HepG2 (cell line): ENCODE data around the gene KCNH6. TPM values are rescaled to one million over a fixed set of nuclear protein-coding genes. Genes with fewer than 3 reads are reported as not detected.

Experiments used
- ATAC-seq: fragments of 200-7000 bp; cut with Tn5 transposase; 3 replicates; pipeline ENCODE4 v1.9.1; 2020; ENCODE audit warnings: mild to moderate bottlenecking, moderate library complexity
- BruUV-seq: library from RNA; stranded (reverse); fragments of 400-500 nt; replicated peaks from 2 replicates; lab custom pipeline; 2021; lab: Mats Ljungman, UMichigan
- CTCF ChIA-PET: fragments of 300-600 bp; formaldehyde crosslinking; extraction: SDS; loops from one replicate; lab custom pipeline; 2021; ENCODE audit warnings: low total read pairs, inconsistent platforms, low intra/inter-chr PET ratio; lab: Yijun Ruan, JAX
- POLR2A ChIA-PET: fragments of 350-600 bp; sonication (Branson Sonifier 250); formaldehyde crosslinking; loops from one replicate; lab custom pipeline; 2020; ENCODE audit warnings: antibody characterized with exemption, inconsistent platforms; lab: Yijun Ruan, JAX
- DNase-seq: peaks from one replicate; pipeline ENCODE4 v3.0.0-alpha.2; 2015; ENCODE audit warnings: low spot score
- FAIRE-seq: peaks from 3 replicates; lab custom pipeline; 2011; peaks lifted over from hg19 to GRCh38; lab: Jason Lieb, UNC
- H2AFZ ChIP-seq: one replicate; pipeline ENCODE4 v1.6.1; 2011; ENCODE audit warnings: low read length, inconsistent platforms
- H3K27ac ChIP-seq: fragments of 300-600 bp; 3 replicates; pipeline ENCODE4 v1.8.0; 2011; ENCODE audit warnings: mixed run types, mild to moderate bottlenecking, mixed read lengths, low read length, inconsistent platforms; ENCODE audit not compliant: insufficient read depth; ENCODE audit errors: extremely low read length
- H3K27me3 ChIP-seq, 2 experiments: fragments of 200-600 bp in 1 of 2; 2 replicates in 1 of 2; 3 replicates in 1 of 2; pipeline versions ENCODE4 v1.6.0 to v1.8.0; 2011; ENCODE audit warnings: low read length in 2 of 2, mild to moderate bottlenecking in 2 of 2, moderate library complexity in 2 of 2, inconsistent platforms in 1 of 2; ENCODE audit not compliant: insufficient read depth in 2 of 2, control insufficient read depth in 1 of 2
- H3K36me3 ChIP-seq, 2 experiments: fragments of 200-600 bp in 1 of 2; replicated peaks in 1 of 2; 2 replicates in 1 of 2; 3 replicates in 1 of 2; pipeline versions ENCODE4 v1.5.1 to v1.8.0; 2011; ENCODE audit warnings: low read length in 2 of 2, inconsistent platforms in 1 of 2; ENCODE audit not compliant: insufficient read depth in 2 of 2, control insufficient read depth in 1 of 2
- H3K4me1 ChIP-seq: 2 replicates; pipeline ENCODE4 v1.5.1; 2012; ENCODE audit warnings: low read length, inconsistent platforms; ENCODE audit not compliant: insufficient read depth
- H3K4me2 ChIP-seq: 2 replicates; pipeline ENCODE4 v1.6.0; 2011; ENCODE audit warnings: low read depth, low read length, inconsistent platforms
- H3K4me3 ChIP-seq, 3 experiments: fragments of 200-600 bp in 1 of 3; sonication (generic), shearing (Covaris generic) in 1 of 3; replicated peaks in 1 of 3; 2 replicates each; pipeline ENCODE4 v1.5.1; 2011 to 2016; ENCODE audit warnings: low read length in 3 of 3, inconsistent platforms in 2 of 3, low read depth in 2 of 3, mild to moderate bottlenecking in 2 of 3, control low read depth in 1 of 3, mixed read lengths in 1 of 3; ENCODE audit not compliant: insufficient read depth in 1 of 3
- H3K79me2 ChIP-seq: one replicate; pipeline ENCODE4 v1.6.1; 2011; ENCODE audit warnings: low read length, inconsistent platforms; ENCODE audit not compliant: insufficient read depth
- H3K9ac ChIP-seq: 2 replicates; pipeline ENCODE4 v1.6.0; 2011; ENCODE audit warnings: mild to moderate bottlenecking, low read depth, low read length, inconsistent platforms; ENCODE audit not compliant: insufficient read depth
- H3K9me3 ChIP-seq: 2 replicates; pipeline ENCODE4 v1.5.1; 2012; ENCODE audit warnings: mild to moderate bottlenecking, low read length
- H4K20me1 ChIP-seq: 2 replicates; pipeline ENCODE4 v1.6.0; 2011; ENCODE audit warnings: inconsistent platforms, mild to moderate bottlenecking, low read length, moderate library complexity; ENCODE audit not compliant: insufficient read depth
- DR1 ChIP-seq: sonication (generic); formaldehyde crosslinking; IDR thresholded peaks from 2 replicates; pipeline ENCODE4 v1.8.0; 2021; ENCODE audit warnings: mild to moderate bottlenecking, missing genetic modification reagents, inconsistent platforms
- E2F5 ChIP-seq: sonication (generic); formaldehyde crosslinking; conservative IDR thresholded peaks from 2 replicates; pipeline ENCODE4 v1.4.0; 2020; ENCODE audit warnings: missing genetic modification reagents
- FOXA3 ChIP-seq: IDR thresholded peaks from 2 replicates; pipeline ENCODE4 v1.6.1; 2016; ENCODE audit warnings: missing genetic modification reagents, missing compliant biosample characterization
- GABPB1 ChIP-seq: IDR thresholded peaks from 2 replicates; pipeline ENCODE4 v1.6.1; 2016; ENCODE audit warnings: mild to moderate bottlenecking, missing genetic modification reagents, moderate library complexity, missing compliant biosample characterization
- MAFF ChIP-seq: IDR thresholded peaks from 2 replicates; pipeline ENCODE4 v1.6.1; 2011; ENCODE audit warnings: low read depth, low read length, improper control_type of control experiment
- NRL ChIP-seq: sonication (generic); formaldehyde crosslinking; IDR thresholded peaks from 2 replicates; pipeline ENCODE4 v1.5.0; 2020; ENCODE audit warnings: missing genetic modification reagents, mild to moderate bottlenecking, moderate library complexity, borderline replicate concordance
- RORA ChIP-seq: sonication (generic); formaldehyde crosslinking; IDR thresholded peaks from 2 replicates; pipeline ENCODE4 v1.5.0; 2020; ENCODE audit warnings: mild to moderate bottlenecking, missing genetic modification reagents, moderate library complexity
- RXRB ChIP-seq: IDR thresholded peaks from 2 replicates; pipeline ENCODE4 v1.6.1; 2016; ENCODE audit warnings: borderline replicate concordance, missing genetic modification reagents, missing compliant biosample characterization
- SMARCC2 ChIP-seq: fragments of 450-650 bp; IDR thresholded peaks from 2 replicates; pipeline ENCODE4 v1.6.1; 2017; ENCODE audit warnings: antibody characterized with exemption, mild to moderate bottlenecking
- ZBTB39 ChIP-seq: sonication (generic); formaldehyde crosslinking; IDR thresholded peaks from 2 replicates; pipeline ENCODE4 v1.5.0; 2020; ENCODE audit warnings: missing genetic modification reagents
- ZNF326 ChIP-seq: sonication (generic); formaldehyde crosslinking; IDR thresholded peaks from 2 replicates; pipeline ENCODE4 v1.4.0; 2020; ENCODE audit warnings: missing genetic modification reagents, borderline replicate concordance
- WGBS: methylation state at CpG from one replicate; pipeline ENCODE4 v1.1.6; 2017; ENCODE audit warnings: low lambda C conversion rate; 5-methylcytosine and 5-hydroxymethylcytosine counted together
- in situ Hi-C: cut with HindIII; loops from 2 replicates; pipeline ENCODE4 v1.10.0; 2017; ENCODE audit warnings: low pct_unique_long_range_greater_than_20kb; ENCODE audit not compliant: extremely low pct_ligation_motif_present
- intact Hi-C: fragments of 100-400 bp; cut with micrococcal nuclease; formaldehyde crosslinking; loops from one replicate; pipeline ENCODE4 v1.10.0; 2022; ENCODE audit not compliant: unreplicated experiment
- polyA plus RNA-seq, 8 experiments: library from polyadenylated mRNA; depleted of rRNA in 3 of 8; stranded (reverse) in 7 of 8; unstranded in 1 of 8; fragments of >200 nt; fragmentation: Illumina TruSeq in 4 of 8; extraction: Trizol in 4 of 8; gene quantifications; 2 replicates each; pipeline versions ENCODE4 v1.2.1 to v1.2.3, GENCODE V29; 2011 to 2016; ENCODE audit warnings: low read depth in 4 of 8, missing spikeins in 1 of 8, mixed read lengths in 1 of 8; ENCODE audit not compliant: insufficient read depth in 1 of 8
- total RNA-seq, 5 experiments: library from RNA; depleted of rRNA; stranded (reverse); fragments of >200 nt; fragmentation: Illumina TruSeq; extraction: Trizol; gene quantifications; 2 replicates each; pipeline ENCODE4 v1.2.3, GENCODE V29; 2016; ENCODE audit warnings: low read depth in 1 of 5
- TF ChIP-seq, protein P1 (sequence below): sonication (generic); formaldehyde crosslinking; IDR thresholded peaks from 2 replicates; pipeline ENCODE4 v1.8.1; 2022; ENCODE audit warnings: mild to moderate bottlenecking, missing genetic modification reagents
- TF ChIP-seq, protein P2 (sequence below): sonication (generic); formaldehyde crosslinking; IDR thresholded peaks from 2 replicates; pipeline ENCODE4 v1.4.0; 2020; ENCODE audit warnings: mild to moderate bottlenecking, missing genetic modification reagents

Gene KCNH6
- total and polyA plus RNA-seq, 2 of the 13 experiments (the other 11 are each of a cell fraction or from before 2014, with no cell fraction given): 0.05 to 0.18 TPM

- ATAC-seq: no peak
- Histone ChIP-seq H3K36me3 (no peaks in the 10 kb centered on the region), H3K9me3 (no peaks in the 10 kb centered on the region), H3K4me2 (no peak overlapping the region), H2AFZ (no peak overlapping the region), H4K20me1 (no peaks in the 10 kb centered on the region), H3K4me1 (peaks cover 12% of the 10 kb centered on the region), H3K27ac (no peak overlapping the region), H3K27me3 (peaks cover 19 to 77% of the 10 kb centered on the region in 2 experiments), H3K4me3 (no peak overlapping the region), H3K79me2 (no peaks in the 10 kb centered on the region), H3K9ac (no peak overlapping the region)
- 29% methylated on average over 10 of the region's 10 CpGs for WGBS
- intact Hi-C loops (no loop called here), in situ Hi-C loops (no loop called here)
- no peak for FAIRE-seq
- BruUV-seq: no TSS peak
- ChIA-PET CTCF (no interaction called here), POLR2A (no interaction called here)
- no peak for DNase-seq
- no peak for TF ChIP-seq NRL (CRISPR knock-in tag)
- no peak for TF ChIP-seq FOXA3 (CRISPR knock-in tag)
- TF ChIP-seq, protein P1, sequence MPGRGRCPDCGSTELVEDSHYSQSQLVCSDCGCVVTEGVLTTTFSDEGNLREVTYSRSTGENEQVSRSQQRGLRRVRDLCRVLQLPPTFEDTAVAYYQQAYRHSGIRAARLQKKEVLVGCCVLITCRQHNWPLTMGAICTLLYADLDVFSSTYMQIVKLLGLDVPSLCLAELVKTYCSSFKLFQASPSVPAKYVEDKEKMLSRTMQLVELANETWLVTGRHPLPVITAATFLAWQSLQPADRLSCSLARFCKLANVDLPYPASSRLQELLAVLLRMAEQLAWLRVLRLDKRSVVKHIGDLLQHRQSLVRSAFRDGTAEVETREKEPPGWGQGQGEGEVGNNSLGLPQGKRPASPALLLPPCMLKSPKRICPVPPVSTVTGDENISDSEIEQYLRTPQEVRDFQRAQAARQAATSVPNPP (CRISPR knock-in tag): no peak
- no peak for TF ChIP-seq DR1 (CRISPR knock-in tag)
- TF ChIP-seq RORA (CRISPR knock-in tag): no peak
- TF ChIP-seq GABPB1 (CRISPR knock-in tag): no peak
- no peak for TF ChIP-seq MAFF
- TF ChIP-seq ZNF326 (CRISPR knock-in tag): no peak
- TF ChIP-seq, protein P2, sequence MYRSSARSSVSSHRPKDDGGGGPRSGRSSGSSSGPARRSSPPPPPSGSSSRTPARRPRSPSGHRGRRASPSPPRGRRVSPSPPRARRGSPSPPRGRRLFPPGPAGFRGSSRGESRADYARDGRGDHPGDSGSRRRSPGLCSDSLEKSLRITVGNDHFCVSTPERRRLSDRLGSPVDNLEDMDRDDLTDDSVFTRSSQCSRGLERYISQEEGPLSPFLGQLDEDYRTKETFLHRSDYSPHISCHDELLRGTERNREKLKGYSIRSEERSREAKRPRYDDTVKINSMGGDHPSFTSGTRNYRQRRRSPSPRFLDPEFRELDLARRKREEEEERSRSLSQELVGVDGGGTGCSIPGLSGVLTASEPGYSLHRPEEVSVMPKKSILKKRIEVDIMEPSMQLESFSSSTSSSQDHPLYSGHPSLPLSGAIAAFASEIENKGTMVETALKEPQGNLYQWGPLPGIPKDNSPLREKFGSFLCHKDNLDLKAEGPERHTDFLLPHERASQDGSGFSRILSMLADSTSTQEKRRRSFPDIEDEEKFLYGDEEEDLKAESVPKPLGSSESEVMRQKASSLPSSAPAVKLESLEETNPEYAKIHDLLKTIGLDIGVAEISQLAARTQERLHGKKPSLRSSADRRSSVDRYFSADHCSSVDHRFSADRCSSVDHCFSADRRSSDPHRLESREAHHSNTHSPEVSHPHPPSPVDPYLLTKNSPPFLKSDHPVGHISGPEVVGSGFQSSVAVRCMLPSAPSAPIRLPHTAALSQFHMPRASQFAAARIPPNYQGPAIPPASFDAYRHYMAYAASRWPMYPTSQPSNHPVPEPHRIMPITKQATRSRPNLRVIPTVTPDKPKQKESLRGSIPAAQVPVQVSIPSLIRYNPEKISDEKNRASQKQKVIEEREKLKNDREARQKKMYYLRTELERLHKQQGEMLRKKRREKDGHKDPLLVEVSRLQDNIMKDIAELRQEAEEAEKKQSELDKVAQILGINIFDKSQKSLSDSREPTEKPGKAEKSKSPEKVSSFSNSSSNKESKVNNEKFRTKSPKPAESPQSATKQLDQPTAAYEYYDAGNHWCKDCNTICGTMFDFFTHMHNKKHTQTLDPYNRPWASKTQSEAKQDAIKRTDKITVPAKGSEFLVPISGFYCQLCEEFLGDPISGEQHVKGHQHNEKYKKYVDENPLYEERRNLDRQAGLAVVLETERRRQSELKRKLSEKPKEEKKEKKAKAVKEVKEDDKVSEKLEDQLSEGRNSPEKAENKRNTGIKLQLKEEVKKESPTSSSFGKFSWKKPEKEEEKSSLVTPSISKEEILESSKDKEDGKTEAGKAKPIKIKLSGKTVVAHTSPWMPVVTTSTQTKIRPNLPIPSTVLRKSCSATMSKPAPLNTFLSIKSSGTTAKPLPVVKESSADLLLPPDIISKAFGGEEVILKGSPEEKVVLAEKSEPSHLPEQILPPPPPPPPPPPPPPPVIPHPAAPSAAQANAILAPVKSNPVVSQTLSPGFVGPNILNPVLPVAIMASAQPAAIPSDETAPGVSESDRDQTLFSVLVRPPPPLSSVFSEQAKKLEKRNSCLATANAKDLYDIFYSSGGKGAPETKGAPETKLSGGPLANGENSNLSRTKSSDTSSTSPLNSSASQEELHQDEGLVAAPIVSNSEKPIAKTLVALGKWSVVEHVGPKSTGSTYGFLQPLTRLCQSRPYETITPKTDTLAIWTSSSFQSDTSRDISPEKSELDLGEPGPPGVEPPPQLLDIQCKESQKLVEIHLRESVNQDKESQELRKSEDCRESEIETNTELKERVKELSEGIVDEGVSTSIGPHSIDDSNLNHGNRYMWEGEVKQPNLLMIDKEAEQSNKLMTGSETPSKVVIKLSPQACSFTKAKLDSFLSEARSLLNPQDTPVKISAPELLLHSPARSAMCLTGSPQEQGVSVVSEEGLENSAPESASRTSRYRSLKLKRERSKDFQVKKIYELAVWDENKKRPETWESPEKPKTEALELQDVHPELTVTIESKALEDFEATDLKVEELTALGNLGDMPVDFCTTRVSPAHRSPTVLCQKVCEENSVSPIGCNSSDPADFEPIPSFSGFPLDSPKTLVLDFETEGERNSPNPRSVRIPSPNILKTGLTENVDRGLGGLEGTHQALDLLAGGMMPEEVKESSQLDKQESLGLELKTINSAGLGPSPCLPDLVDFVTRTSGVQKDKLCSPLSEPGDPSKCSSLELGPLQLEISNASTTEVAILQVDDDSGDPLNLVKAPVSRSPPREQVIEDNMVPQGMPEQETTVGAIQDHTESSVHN (CRISPR knock-in tag): no peak
- no peak for TF ChIP-seq E2F5 (CRISPR knock-in tag)
- no peak for TF ChIP-seq SMARCC2
- no peak for TF ChIP-seq ZBTB39
- no peak for TF ChIP-seq RXRB (CRISPR knock-in tag)
Observed at GRCh38 chr17:63483038-63483437, 40.1 kb upstream of the KCNH6 start.
